Measurements from ENCODE around the gene DCBLD1.

Gene DCBLD1

GRCh38 chr6:117459204-117459944, 23.1 kb upstream of the DCBLD1 start:
- Histone ChIP-seq H2BK12ac (ENCODE audit: low read length) (no peak overlapping the region), H3K36me3 (ENCODE audit: control insufficient read depth in 1 of 2, insufficient read depth in 2 of 2, low read length in 2 of 2) (no peaks in the 10 kb centered on the region), H3K9me3 (ENCODE audit: insufficient read depth, low read depth, low read length) (no peaks in the 10 kb centered on the region), H2BK5ac (ENCODE audit: low read depth, low read length, poor library complexity) (no peak overlapping the region), H3K9ac (ENCODE audit: low read length) (no peak overlapping the region), H3K79me1 (ENCODE audit: low read length) (peaks cover 4% of the 10 kb centered on the region), H2AFZ (ENCODE audit: insufficient read depth, low read length, poor library complexity) (no peak overlapping the region), H3K14ac (ENCODE audit: low read length) (no peak overlapping the region), H2BK120ac (ENCODE audit: insufficient read depth, low read length, poor library complexity) (no peak overlapping the region), H3K4ac (ENCODE audit: low read depth, low read length) (no peak overlapping the region), H4K91ac (ENCODE audit: low read depth, low read length) (no peak overlapping the region), H3K18ac (ENCODE audit: low read length) (no peak overlapping the region), H3K4me2 (ENCODE audit: low read length) (no peak overlapping the region), H3K23ac (ENCODE audit: low read length) (no peak overlapping the region), H3K4me3 (ENCODE audit: low read depth, low read length) (no peak overlapping the region), H4K8ac (ENCODE audit: low read depth, low read length) (no peak overlapping the region), H3K79me2 (ENCODE audit: control insufficient read depth, insufficient read depth, low read length, poor library complexity) (no peaks in the 10 kb centered on the region), H3K27me3 (ENCODE audit: insufficient read depth, low read length) (no peaks in the 10 kb centered on the region), H4K12ac (ENCODE audit: low read depth, low read length) (no peak overlapping the region), H3K4me1 (ENCODE audit: control insufficient read depth in 1 of 2, insufficient read depth in 2 of 2, low read length in 2 of 2) (peaks cover 0 to 6% of the 10 kb centered on the region in 2 experiments), H3K27ac (ENCODE audit: low read depth, low read length) (peak overlapping the region; percentile 33), H2AK5ac (ENCODE audit: low read length) (no peak overlapping the region)
- DNase-seq: no peak
- WGBS (ENCODE audit: extremely low coverage, insufficient coverage, insufficient read length): no CpG with 5 or more reads among the region's 2 CpGs

GRCh38 chr6:117463762-117464665, 18.5 kb upstream of the DCBLD1 start:
- H3K9me3 ChIP-seq (ENCODE audit: insufficient read depth, low read depth, low read length): no peaks in the 10 kb centered on the region
- H3K18ac ChIP-seq (ENCODE audit: low read length): no peak overlapping the region
- H3K9ac ChIP-seq (ENCODE audit: low read length): peak overlapping the region; percentile 7
- H3K4ac ChIP-seq (ENCODE audit: low read depth, low read length): no peak overlapping the region
- DNase-seq: no peak
- no peaks in the 10 kb centered on the region for H3K79me2 ChIP-seq (ENCODE audit: control insufficient read depth, insufficient read depth, low read length, poor library complexity)
- peak overlapping the region; percentile 41 for H4K91ac ChIP-seq (ENCODE audit: low read depth, low read length)
- H2BK5ac ChIP-seq (ENCODE audit: low read depth, low read length, poor library complexity): peak overlapping the region; percentile 8
- H2AFZ ChIP-seq (ENCODE audit: insufficient read depth, low read length, poor library complexity): peak overlapping the region; percentile 4
- no peaks in the 10 kb centered on the region for H3K27me3 ChIP-seq (ENCODE audit: insufficient read depth, low read length)
- peaks cover 0 to 12% of the 10 kb centered on the region in 2 experiments for H3K4me1 ChIP-seq (ENCODE audit: control insufficient read depth in 1 of 2, insufficient read depth in 2 of 2, low read length in 2 of 2)
- H3K4me2 ChIP-seq (ENCODE audit: low read length): peak overlapping the region; percentile 8
- H2BK12ac ChIP-seq (ENCODE audit: low read length): peak overlapping the region; percentile 19
- peaks cover 8% of the 10 kb centered on the region for H3K79me1 ChIP-seq (ENCODE audit: low read length)
- H3K27ac ChIP-seq (ENCODE audit: low read depth, low read length): peak overlapping the region; percentile 63
- no CpG with 5 or more reads among the region's 4 CpGs for WGBS (ENCODE audit: extremely low coverage, insufficient coverage, insufficient read length)
- H3K14ac ChIP-seq (ENCODE audit: low read length): peak overlapping the region; percentile 3
- no peak overlapping the region for H2AK5ac ChIP-seq (ENCODE audit: low read length)
- H3K4me3 ChIP-seq (ENCODE audit: low read depth, low read length): no peak overlapping the region
- peak overlapping the region; percentile 26 for H2BK120ac ChIP-seq (ENCODE audit: insufficient read depth, low read length, poor library complexity)
- H3K36me3 ChIP-seq (ENCODE audit: control insufficient read depth in 1 of 2, insufficient read depth in 2 of 2, low read length in 2 of 2): no peaks in the 10 kb centered on the region
- no peak overlapping the region for H3K23ac ChIP-seq (ENCODE audit: low read length)
- peak overlapping the region; percentile 3 for H4K8ac ChIP-seq (ENCODE audit: low read depth, low read length)
- H4K12ac ChIP-seq (ENCODE audit: low read depth, low read length): no peak overlapping the region

- H3K23ac ChIP-seq (ENCODE audit: low read length): no peak overlapping the region
- H3K18ac ChIP-seq (ENCODE audit: low read length): no peak overlapping the region
- H3K36me3 ChIP-seq (ENCODE audit: control insufficient read depth in 1 of 2, insufficient read depth in 2 of 2, low read length in 2 of 2): no peaks in the 10 kb centered on the region
- WGBS (ENCODE audit: extremely low coverage, insufficient coverage, insufficient read length): no CpG with 5 or more reads among the region's 2 CpGs
- no peak overlapping the region for H4K8ac ChIP-seq (ENCODE audit: low read depth, low read length)
- peak overlapping the region; percentile 93 for H2BK12ac ChIP-seq (ENCODE audit: low read length)
- no peaks in the 10 kb centered on the region for H3K79me2 ChIP-seq (ENCODE audit: control insufficient read depth, insufficient read depth, low read length, poor library complexity)
- H3K4me3 ChIP-seq (ENCODE audit: low read depth, low read length): no peak overlapping the region
- peak overlapping the region; percentile 72 for H2BK120ac ChIP-seq (ENCODE audit: insufficient read depth, low read length, poor library complexity)
- peak overlapping the region; percentile 21 for H2BK5ac ChIP-seq (ENCODE audit: low read depth, low read length, poor library complexity)
- no peak overlapping the region for H3K4ac ChIP-seq (ENCODE audit: low read depth, low read length)
- H3K27me3 ChIP-seq (ENCODE audit: insufficient read depth, low read length): no peaks in the 10 kb centered on the region
- no peak overlapping the region for H3K4me2 ChIP-seq (ENCODE audit: low read length)
- peak overlapping the region; percentile 39 for H4K91ac ChIP-seq (ENCODE audit: low read depth, low read length)
- H3K14ac ChIP-seq (ENCODE audit: low read length): no peak overlapping the region
- H3K9me3 ChIP-seq (ENCODE audit: insufficient read depth, low read depth, low read length): no peaks in the 10 kb centered on the region
- H3K9ac ChIP-seq (ENCODE audit: low read length): no peak overlapping the region
- peaks cover 0 to 10% of the 10 kb centered on the region in 2 experiments for H3K4me1 ChIP-seq (ENCODE audit: control insufficient read depth in 1 of 2, insufficient read depth in 2 of 2, low read length in 2 of 2)
- peaks cover 8% of the 10 kb centered on the region for H3K79me1 ChIP-seq (ENCODE audit: low read length)
- no peak overlapping the region for H3K27ac ChIP-seq (ENCODE audit: low read depth, low read length)
- no peak for DNase-seq
- no peak overlapping the region for H2AK5ac ChIP-seq (ENCODE audit: low read length)
- H2AFZ ChIP-seq (ENCODE audit: insufficient read depth, low read length, poor library complexity): no peak overlapping the region
- no peak overlapping the region for H4K12ac ChIP-seq (ENCODE audit: low read depth, low read length)
Observed at GRCh38 chr6:117464700-117465099, 17.8 kb upstream of the DCBLD1 start.

DNA sequence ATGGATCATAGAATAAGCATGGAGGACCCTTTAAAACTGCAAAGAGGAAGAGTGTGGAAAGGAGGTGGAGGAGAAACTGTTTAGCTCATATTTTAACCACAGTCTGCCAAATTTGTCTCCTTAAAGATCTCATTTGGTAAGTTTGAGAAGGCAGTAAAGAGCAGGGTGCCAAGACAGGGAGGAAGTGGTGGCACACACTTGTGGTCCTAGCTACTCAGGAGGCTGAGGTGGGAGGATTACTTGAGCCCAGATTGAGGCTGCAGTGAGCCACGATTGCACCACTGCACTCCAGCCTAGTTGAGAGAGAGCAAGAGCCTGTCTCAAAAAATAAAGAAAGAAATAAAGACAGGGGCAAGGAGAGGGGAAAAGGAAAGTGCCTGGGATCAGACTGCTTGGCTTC, 16.8 kb upstream of the DCBLD1 start:
- DNase-seq: no peak
- WGBS (ENCODE audit: extremely low coverage, insufficient coverage, insufficient read length): no CpG with 5 or more reads among the region's 1 CpG
- Histone ChIP-seq H3K79me1 (ENCODE audit: low read length) (peaks cover 8% of the 10 kb centered on the region), H3K27ac (ENCODE audit: low read depth, low read length) (no peak overlapping the region), H2BK5ac (ENCODE audit: low read depth, low read length, poor library complexity) (peak overlapping the region; percentile 51), H3K79me2 (ENCODE audit: control insufficient read depth, insufficient read depth, low read length, poor library complexity) (no peaks in the 10 kb centered on the region), H4K91ac (ENCODE audit: low read depth, low read length) (peak overlapping the region; percentile 91), H3K27me3 (ENCODE audit: insufficient read depth, low read length) (no peaks in the 10 kb centered on the region), H3K4me3 (ENCODE audit: low read depth, low read length) (no peak overlapping the region), H3K36me3 (ENCODE audit: control insufficient read depth in 1 of 2, insufficient read depth in 2 of 2, low read length in 2 of 2) (no peaks in the 10 kb centered on the region), H2BK120ac (ENCODE audit: insufficient read depth, low read length, poor library complexity) (peak overlapping the region; percentile 81), H2AK5ac (ENCODE audit: low read length) (peak overlapping the region; percentile 98), H2BK12ac (ENCODE audit: low read length) (peak overlapping the region; percentile 97), H3K14ac (ENCODE audit: low read length) (no peak overlapping the region), H3K9ac (ENCODE audit: low read length) (no peak overlapping the region), H4K8ac (ENCODE audit: low read depth, low read length) (no peak overlapping the region), H3K9me3 (ENCODE audit: insufficient read depth, low read depth, low read length) (no peaks in the 10 kb centered on the region), H3K4me1 (ENCODE audit: control insufficient read depth in 1 of 2, insufficient read depth in 2 of 2, low read length in 2 of 2) (peaks cover 0 to 10% of the 10 kb centered on the region in 2 experiments), H3K4me2 (ENCODE audit: low read length) (no peak overlapping the region), H3K18ac (ENCODE audit: low read length) (peak overlapping the region; percentile 78), H2AFZ (ENCODE audit: insufficient read depth, low read length, poor library complexity) (no peak overlapping the region), H3K23ac (ENCODE audit: low read length) (no peak overlapping the region), H4K12ac (ENCODE audit: low read depth, low read length) (no peak overlapping the region), H3K4ac (ENCODE audit: low read depth, low read length) (no peak overlapping the region)
